H1 (cell line): Measurements from ENCODE around the gene CWC25.

Source experiments
- BCL11A ChIP-seq, 2 experiments: IDR thresholded peaks; one replicate each; pipeline ENCODE4 v1.6.1; 2011; ENCODE audit warnings: low read depth in 2 of 2, low read length in 2 of 2, mild to moderate bottlenecking in 2 of 2
- BRCA1 ChIP-seq: IDR thresholded peaks from 2 replicates; pipeline ENCODE4 v1.6.1; 2012; ENCODE audit warnings: low read depth, low read length, improper control_type of control experiment
- CBX8 ChIP-seq: fragments of 300-800, 300-1000 bp; sonication (generic); IDR thresholded peaks from 2 replicates; pipeline ENCODE4 v1.7.1; 2016; ENCODE audit warnings: low read depth, low read length, borderline replicate concordance
- CHD2 ChIP-seq: IDR thresholded peaks from 2 replicates; pipeline ENCODE4 v1.6.1; 2012; ENCODE audit warnings: low read length, improper control_type of control experiment
- CTCF ChIP-seq, 3 experiments: IDR thresholded peaks; 1 replicate in 2 of 3; 2 replicates in 1 of 3; pipeline versions ENCODE4 v1.5.1 to v1.6.1; 2011; ENCODE audit warnings: low read length in 3 of 3, mild to moderate bottlenecking in 3 of 3, inconsistent platforms in 2 of 3, low read depth in 1 of 3, moderate library complexity in 1 of 3; ENCODE audit not compliant: insufficient read depth in 1 of 3; ENCODE audit errors: control extremely low read depth in 1 of 3
- EZH2 ChIP-seq: fragments of 200-600 bp; sonication (generic); IDR thresholded peaks from 2 replicates; pipeline ENCODE4 v1.7.1; 2012; ENCODE audit warnings: low read depth, mild to moderate bottlenecking, moderate library complexity, low read length, inconsistent platforms; ENCODE audit not compliant: severe bottlenecking
- HDAC6 ChIP-seq: IDR thresholded peaks from one replicate; pipeline ENCODE4 v1.7.1; 2012; ENCODE audit warnings: low read depth, mild to moderate bottlenecking, inconsistent platforms, low read length, moderate library complexity
- NRF1 ChIP-seq: IDR thresholded peaks from 2 replicates; pipeline ENCODE4 v1.6.1; 2011; ENCODE audit warnings: mild to moderate bottlenecking, low read depth, low read length, improper control_type of control experiment
- SUZ12 ChIP-seq: fragments of 200-600 bp; sonication (generic); IDR thresholded peaks from 2 replicates; pipeline ENCODE4 v1.6.1; 2012; ENCODE audit warnings: mild to moderate bottlenecking, inconsistent platforms, low read length, moderate library complexity, mixed read lengths
- YY1 ChIP-seq: IDR thresholded peaks from 2 replicates; pipeline ENCODE4 v1.6.1; 2011; ENCODE audit warnings: low read depth, mild to moderate bottlenecking, low read length

GRCh38 chr17:38783227-38783626 is 41.9 kb downstream of the CWC25 start:
- no peak for TF ChIP-seq SUZ12
- TF ChIP-seq YY1, result no peak
- no peak for TF ChIP-seq EZH2
- TF ChIP-seq BCL11A (IDR thresholded peaks at IDR 0.05; ENCODE audit: low read depth in 2 of 2, low read length in 2 of 2), result no peak
- TF ChIP-seq CTCF (IDR thresholded peaks at IDR 0.05; ENCODE audit: control extremely low read depth in 1 of 3, insufficient read depth in 1 of 3, low read depth in 1 of 3, low read length in 3 of 3), result peak in 2 of 3 experiments; percentile 27 to 32; a peak in 3 of 4 replicates
- no peak for TF ChIP-seq BRCA1
- no peak for TF ChIP-seq CHD2
- TF ChIP-seq HDAC6, result no peak
- no peak for TF ChIP-seq NRF1
- no peak for TF ChIP-seq CBX8
